IgD-negative memory B cell (primary cell): ENCODE data around the gene USP17L26. TPM values are rescaled to one million over a fixed set of nuclear protein-coding genes. Genes with fewer than 3 reads are reported as not detected.
"Not testable (repeated sequence)": the region's sequence is repeated elsewhere in the genome, so short reads cannot be mapped to it uniquely, and the experiment has no call there.

Experiments used
- H3K27ac Mint-ChIP-seq, 3 donors: one replicate each; pipeline ENCODE4 v1.8.0; 2020 to 2022; ENCODE audit warnings: mild to moderate bottlenecking in 3 of 3, mixed read lengths in 3 of 3, moderate library complexity in 1 of 3
- H3K27me3 Mint-ChIP-seq: one replicate; pipeline ENCODE4 v1.8.0; 2021; ENCODE audit warnings: mixed read lengths
- H3K36me3 Mint-ChIP-seq: one replicate; pipeline ENCODE4 v1.8.0; 2020; ENCODE audit warnings: mild to moderate bottlenecking, mixed read lengths
- H3K4me1 Mint-ChIP-seq, 3 donors: one replicate each; pipeline ENCODE4 v1.8.0; 2020 to 2022; ENCODE audit warnings: mixed read lengths in 3 of 3, mild to moderate bottlenecking in 1 of 3
- H3K4me3 Mint-ChIP-seq, 4 donors: one replicate each; pipeline ENCODE4 v1.8.0; 2020 to 2022; ENCODE audit warnings: mild to moderate bottlenecking in 4 of 4, mixed read lengths in 4 of 4, moderate library complexity in 3 of 4
- H3K9me3 Mint-ChIP-seq, 3 donors: one replicate each; pipeline ENCODE4 v1.8.0; 2020 to 2021; ENCODE audit warnings: mixed read lengths in 3 of 3, mild to moderate bottlenecking in 1 of 3
- polyA plus RNA-seq: library from polyadenylated mRNA; unstranded; fragments of 300-500 nt; fragmentation: Illumina TruSeq; gene quantifications from one replicate; pipeline ENCODE4 v1.2.3, GENCODE V29; 2021

USP17L26 gene, protein sequence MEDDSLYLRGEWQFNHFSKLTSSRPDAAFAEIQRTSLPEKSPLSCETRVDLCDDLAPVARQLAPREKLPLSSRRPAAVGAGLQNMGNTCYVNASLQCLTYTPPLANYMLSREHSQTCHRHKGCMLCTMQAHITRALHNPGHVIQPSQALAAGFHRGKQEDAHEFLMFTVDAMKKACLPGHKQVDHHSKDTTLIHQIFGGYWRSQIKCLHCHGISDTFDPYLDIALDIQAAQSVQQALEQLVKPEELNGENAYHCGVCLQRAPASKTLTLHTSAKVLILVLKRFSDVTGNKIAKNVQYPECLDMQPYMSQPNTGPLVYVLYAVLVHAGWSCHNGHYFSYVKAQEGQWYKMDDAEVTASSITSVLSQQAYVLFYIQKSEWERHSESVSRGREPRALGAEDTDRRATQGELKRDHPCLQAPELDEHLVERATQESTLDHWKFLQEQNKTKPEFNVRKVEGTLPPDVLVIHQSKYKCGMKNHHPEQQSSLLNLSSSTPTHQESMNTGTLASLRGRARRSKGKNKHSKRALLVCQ
- not detected for polyA plus RNA-seq

DNA sequence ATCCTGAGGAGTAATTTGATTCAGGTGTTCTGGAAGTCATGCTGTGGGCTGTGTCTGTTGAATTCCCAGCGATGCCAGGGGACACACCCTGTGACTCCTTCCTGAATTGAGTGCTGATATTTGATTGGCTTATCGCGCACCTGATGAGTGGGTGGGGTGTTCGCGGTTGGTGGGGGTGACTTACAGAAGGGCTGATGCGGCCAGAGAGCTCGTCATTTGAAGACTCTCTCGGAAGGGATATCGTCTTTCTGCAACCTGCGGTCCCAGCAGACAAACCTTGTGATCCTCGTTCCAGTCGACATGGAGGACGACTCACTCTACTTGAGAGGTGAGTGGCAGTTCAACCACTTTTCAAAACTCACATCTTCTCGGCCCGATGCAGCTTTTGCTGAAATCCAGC is at the start of gene USP17L26:
TSS of gene USP17L26 (plus strand) at position 301 of the 400 bp plus-strand sequence. CDS start at position 301, 0 bp downstream.
- H3K27ac Mint-ChIP-seq, H3K9me3 Mint-ChIP-seq, H3K36me3 Mint-ChIP-seq, H3K4me3 Mint-ChIP-seq, H3K27me3 Mint-ChIP-seq, H3K4me1 Mint-ChIP-seq: not testable (repeated sequence)

DNA sequence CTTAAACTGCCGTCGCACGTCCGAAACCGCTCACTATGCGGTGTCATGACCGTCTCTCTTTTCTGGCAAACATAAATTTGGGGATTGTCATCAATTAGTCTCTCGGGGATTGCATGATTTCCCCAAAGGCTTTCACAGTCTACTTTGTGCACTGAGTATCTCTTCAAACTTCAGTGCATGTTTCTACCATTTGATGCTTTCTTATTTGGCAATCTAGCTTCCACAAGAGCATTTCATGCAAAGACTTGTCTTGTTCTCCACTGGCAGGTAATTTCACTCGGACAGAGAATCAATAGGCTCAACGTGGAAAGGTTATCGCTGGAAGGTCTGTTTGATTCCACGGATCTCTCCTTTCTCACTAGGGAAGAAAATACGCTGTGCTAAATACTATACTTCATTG is 10.3 kb upstream of the USP17L26 start:
- not testable (repeated sequence) for H3K4me3 Mint-ChIP-seq

GRCh38 chr4:9324865-9325264 is 9.6 kb upstream of the USP17L26 start, which contains the start of gene USP17L24:
TSS of gene USP17L24 (plus strand) at chr4:9325165. CDS start at chr4:9325165, 0 bp downstream.
- H3K27ac Mint-ChIP-seq, H3K4me3 Mint-ChIP-seq, H3K36me3 Mint-ChIP-seq, H3K27me3 Mint-ChIP-seq, H3K4me1 Mint-ChIP-seq, H3K9me3 Mint-ChIP-seq: not testable (repeated sequence)

More for the DNA sequence above, 10.3 kb upstream of the USP17L26 start:
- not testable (repeated sequence) for H3K27me3 Mint-ChIP-seq, H3K27ac Mint-ChIP-seq, H3K9me3 Mint-ChIP-seq, H3K36me3 Mint-ChIP-seq, H3K4me1 Mint-ChIP-seq

DNA sequence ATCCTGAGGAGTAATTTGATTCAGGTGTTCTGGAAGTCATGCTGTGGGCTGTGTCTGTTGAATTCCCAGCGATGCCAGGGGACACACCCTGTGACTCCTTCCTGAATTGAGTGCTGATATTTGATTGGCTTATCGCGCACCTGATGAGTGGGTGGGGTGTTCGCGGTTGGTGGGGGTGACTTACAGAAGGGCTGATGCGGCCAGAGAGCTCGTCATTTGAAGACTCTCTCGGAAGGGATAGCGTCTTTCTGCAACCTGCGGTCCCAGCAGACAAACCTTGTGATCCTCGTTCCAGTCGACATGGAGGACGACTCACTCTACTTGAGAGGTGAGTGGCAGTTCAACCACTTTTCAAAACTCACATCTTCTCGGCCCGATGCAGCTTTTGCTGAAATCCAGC is 4.8 kb upstream of the USP17L26 start, which contains the start of gene USP17L25:
TSS of gene USP17L25 (plus strand) at position 301 of the 400 bp plus-strand sequence. CDS start at position 301, 0 bp downstream.
- not testable (repeated sequence) for H3K36me3 Mint-ChIP-seq, H3K27ac Mint-ChIP-seq, H3K4me3 Mint-ChIP-seq, H3K4me1 Mint-ChIP-seq, H3K27me3 Mint-ChIP-seq, H3K9me3 Mint-ChIP-seq

DNA sequence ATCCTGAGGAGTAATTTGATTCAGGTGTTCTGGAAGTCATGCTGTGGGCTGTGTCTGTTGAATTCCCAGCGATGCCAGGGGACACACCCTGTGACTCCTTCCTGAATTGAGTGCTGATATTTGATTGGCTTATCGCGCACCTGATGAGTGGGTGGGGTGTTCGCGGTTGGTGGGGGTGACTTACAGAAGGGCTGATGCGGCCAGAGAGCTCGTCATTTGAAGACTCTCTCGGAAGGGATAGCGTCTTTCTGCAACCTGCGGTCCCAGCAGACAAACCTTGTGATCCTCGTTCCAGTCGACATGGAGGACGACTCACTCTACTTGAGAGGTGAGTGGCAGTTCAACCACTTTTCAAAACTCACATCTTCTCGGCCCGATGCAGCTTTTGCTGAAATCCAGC is 4.6 kb downstream of the USP17L26 start, which contains the start of gene USP17L5:
TSS of gene USP17L5 (plus strand) at position 301 of the 400 bp plus-strand sequence. CDS start at position 301, 0 bp downstream.
- not testable (repeated sequence) for H3K9me3 Mint-ChIP-seq, H3K4me3 Mint-ChIP-seq, H3K36me3 Mint-ChIP-seq, H3K27me3 Mint-ChIP-seq, H3K27ac Mint-ChIP-seq, H3K4me1 Mint-ChIP-seq

DNA sequence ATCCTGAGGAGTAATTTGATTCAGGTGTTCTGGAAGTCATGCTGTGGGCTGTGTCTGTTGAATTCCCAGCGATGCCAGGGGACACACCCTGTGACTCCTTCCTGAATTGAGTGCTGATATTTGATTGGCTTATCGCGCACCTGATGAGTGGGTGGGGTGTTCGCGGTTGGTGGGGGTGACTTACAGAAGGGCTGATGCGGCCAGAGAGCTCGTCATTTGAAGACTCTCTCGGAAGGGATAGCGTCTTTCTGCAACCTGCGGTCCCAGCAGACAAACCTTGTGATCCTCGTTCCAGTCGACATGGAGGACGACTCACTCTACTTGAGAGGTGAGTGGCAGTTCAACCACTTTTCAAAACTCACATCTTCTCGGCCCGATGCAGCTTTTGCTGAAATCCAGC is 9.4 kb downstream of the USP17L26 start, which contains the start of gene USP17L27:
TSS of gene USP17L27 (plus strand) at position 301 of the 400 bp plus-strand sequence. CDS start at position 301, 0 bp downstream.
- H3K4me1 Mint-ChIP-seq, H3K4me3 Mint-ChIP-seq, H3K27me3 Mint-ChIP-seq, H3K9me3 Mint-ChIP-seq, H3K36me3 Mint-ChIP-seq, H3K27ac Mint-ChIP-seq: not testable (repeated sequence)

DNA sequence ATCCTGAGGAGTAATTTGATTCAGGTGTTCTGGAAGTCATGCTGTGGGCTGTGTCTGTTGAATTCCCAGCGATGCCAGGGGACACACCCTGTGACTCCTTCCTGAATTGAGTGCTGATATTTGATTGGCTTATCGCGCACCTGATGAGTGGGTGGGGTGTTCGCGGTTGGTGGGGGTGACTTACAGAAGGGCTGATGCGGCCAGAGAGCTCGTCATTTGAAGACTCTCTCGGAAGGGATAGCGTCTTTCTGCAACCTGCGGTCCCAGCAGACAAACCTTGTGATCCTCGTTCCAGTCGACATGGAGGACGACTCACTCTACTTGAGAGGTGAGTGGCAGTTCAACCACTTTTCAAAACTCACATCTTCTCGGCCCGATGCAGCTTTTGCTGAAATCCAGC is 14.1 kb downstream of the USP17L26 start, which contains the start of gene USP17L28:
TSS of gene USP17L28 (plus strand) at position 301 of the 400 bp plus-strand sequence. CDS start at position 301, 0 bp downstream.
- H3K36me3 Mint-ChIP-seq, H3K4me3 Mint-ChIP-seq, H3K27me3 Mint-ChIP-seq, H3K27ac Mint-ChIP-seq, H3K9me3 Mint-ChIP-seq, H3K4me1 Mint-ChIP-seq: not testable (repeated sequence)

GRCh38 chr4:9350866-9351265 is 16.4 kb downstream of the USP17L26 start:
- H3K36me3 Mint-ChIP-seq, H3K27me3 Mint-ChIP-seq, H3K4me1 Mint-ChIP-seq, H3K4me3 Mint-ChIP-seq, H3K9me3 Mint-ChIP-seq, H3K27ac Mint-ChIP-seq: not testable (repeated sequence)

DNA sequence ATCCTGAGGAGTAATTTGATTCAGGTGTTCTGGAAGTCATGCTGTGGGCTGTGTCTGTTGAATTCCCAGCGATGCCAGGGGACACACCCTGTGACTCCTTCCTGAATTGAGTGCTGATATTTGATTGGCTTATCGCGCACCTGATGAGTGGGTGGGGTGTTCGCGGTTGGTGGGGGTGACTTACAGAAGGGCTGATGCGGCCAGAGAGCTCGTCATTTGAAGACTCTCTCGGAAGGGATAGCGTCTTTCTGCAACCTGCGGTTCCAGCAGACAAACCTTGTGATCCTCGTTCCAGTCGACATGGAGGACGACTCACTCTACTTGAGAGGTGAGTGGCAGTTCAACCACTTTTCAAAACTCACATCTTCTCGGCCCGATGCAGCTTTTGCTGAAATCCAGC is 18.9 kb downstream of the USP17L26 start, which contains the start of gene USP17L29:
TSS of gene USP17L29 (plus strand) at position 301 of the 400 bp plus-strand sequence. CDS start at position 301, 0 bp downstream.
- H3K9me3 Mint-ChIP-seq, H3K27me3 Mint-ChIP-seq, H3K36me3 Mint-ChIP-seq, H3K4me3 Mint-ChIP-seq, H3K4me1 Mint-ChIP-seq, H3K27ac Mint-ChIP-seq: not testable (repeated sequence)

- H3K36me3 Mint-ChIP-seq, H3K27me3 Mint-ChIP-seq, H3K4me3 Mint-ChIP-seq, H3K4me1 Mint-ChIP-seq, H3K27ac Mint-ChIP-seq, H3K9me3 Mint-ChIP-seq: not testable (repeated sequence)
Measured at GRCh38 chr4:9362829-9363228, 28.4 kb downstream of the USP17L26 start, which contains the start of gene USP17L30. TSS of gene USP17L30 (plus strand) at chr4:9363129. CDS start at chr4:9363129, 0 bp downstream.

DNA sequence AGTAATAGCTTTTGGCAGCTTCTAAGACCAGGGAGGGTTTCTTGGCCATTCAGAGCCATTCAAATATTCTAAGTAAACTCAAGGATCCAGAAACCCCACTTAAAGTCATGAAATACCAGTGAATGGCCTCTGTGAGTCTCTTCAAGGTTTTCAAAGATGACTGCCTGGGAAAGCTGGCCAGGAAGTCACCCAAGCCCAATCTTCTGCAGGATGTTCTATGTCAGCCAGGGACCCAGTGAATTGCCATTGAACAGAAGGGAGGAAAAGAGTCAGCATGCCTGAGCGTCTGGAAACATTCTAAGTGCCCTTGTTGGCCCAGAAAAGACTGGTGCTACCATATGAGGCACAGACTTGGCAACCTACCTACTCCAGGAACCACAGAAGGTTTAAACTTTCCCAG is 45.4 kb downstream of the USP17L26 start:
- not testable (repeated sequence) for H3K4me3 Mint-ChIP-seq, H3K4me1 Mint-ChIP-seq, H3K36me3 Mint-ChIP-seq, H3K9me3 Mint-ChIP-seq, H3K27me3 Mint-ChIP-seq, H3K27ac Mint-ChIP-seq

DNA sequence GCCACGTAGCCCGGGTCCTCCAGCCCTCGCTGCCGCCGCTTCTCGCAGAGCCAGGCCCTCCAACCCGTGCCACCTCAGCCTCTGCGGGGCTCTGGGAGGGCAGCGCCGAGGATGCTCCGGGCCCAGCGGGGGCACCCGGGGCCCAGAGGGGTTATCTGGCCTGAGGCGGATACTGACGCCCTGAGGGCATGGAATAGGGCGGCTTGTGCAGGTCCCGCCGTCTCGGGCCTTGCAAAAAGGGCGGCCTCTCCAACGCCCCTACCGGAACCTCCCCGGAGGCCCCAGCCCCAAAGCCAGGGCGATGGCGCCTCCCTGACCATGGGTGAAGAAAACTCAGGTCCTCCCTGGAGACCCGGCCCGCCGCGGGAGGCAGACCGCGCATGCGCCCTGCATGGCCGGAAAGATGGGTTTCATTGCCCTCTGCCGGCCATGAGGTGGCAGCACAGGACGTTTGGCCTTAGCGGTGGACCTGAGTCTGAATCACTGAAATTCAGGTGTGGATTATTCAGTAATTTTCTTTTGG is 46.6 kb downstream of the USP17L26 start:
- not testable (repeated sequence) for H3K27ac Mint-ChIP-seq, H3K4me1 Mint-ChIP-seq, H3K9me3 Mint-ChIP-seq, H3K4me3 Mint-ChIP-seq, H3K36me3 Mint-ChIP-seq, H3K27me3 Mint-ChIP-seq

- Mint-ChIP-seq H3K4me3 (no peak overlapping the region), H3K9me3 (no peaks in the 10 kb centered on the region), H3K27me3 (peaks cover 2% of the 10 kb centered on the region), H3K36me3 (no peaks in the 10 kb centered on the region), H3K27ac (no peak overlapping the region), H3K4me1 (no peaks in the 10 kb centered on the region)
Measured at GRCh38 chr4:9384126-9384525, 49.7 kb downstream of the USP17L26 start.
